ENCODE measurements around the gene EXOC6B.
"Not testable (repeated sequence)": the region's sequence is repeated elsewhere in the genome, so short reads cannot be mapped to it uniquely, and the experiment has no call there.

Gene EXOC6B

DNA sequence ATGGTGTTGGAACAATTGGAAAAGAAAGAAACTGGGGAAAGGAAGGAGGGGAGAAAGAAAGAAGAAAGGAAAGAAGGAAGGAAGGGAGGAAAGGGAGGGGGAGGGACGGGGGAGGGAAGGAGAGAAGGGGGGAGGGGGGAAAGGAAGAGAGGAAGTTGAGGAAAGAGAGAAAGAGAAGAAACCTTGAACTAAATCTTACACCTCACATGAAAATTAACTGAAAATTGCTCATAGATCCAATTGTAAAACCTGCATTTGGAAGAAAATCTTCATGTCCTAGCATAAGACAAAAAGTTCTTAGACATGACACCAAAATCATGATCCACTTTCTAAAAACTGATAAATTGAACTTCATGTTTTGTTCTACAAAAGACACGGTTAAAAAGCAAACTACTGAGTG lies 163.8 kb downstream of the EXOC6B start:
- H3K27ac Mint-ChIP-seq: no peak overlapping the region
- no peaks in the 10 kb centered on the region for H3K4me1 Mint-ChIP-seq
- no peak for ATAC-seq
- peaks cover 16 to 18% of the 10 kb centered on the region in 2 donors for H3K9me3 Mint-ChIP-seq
- H3K27me3 Mint-ChIP-seq: no peaks in the 10 kb centered on the region
- H3K4me3 Mint-ChIP-seq: no peak overlapping the region
- DNase-seq: no peak

DNA sequence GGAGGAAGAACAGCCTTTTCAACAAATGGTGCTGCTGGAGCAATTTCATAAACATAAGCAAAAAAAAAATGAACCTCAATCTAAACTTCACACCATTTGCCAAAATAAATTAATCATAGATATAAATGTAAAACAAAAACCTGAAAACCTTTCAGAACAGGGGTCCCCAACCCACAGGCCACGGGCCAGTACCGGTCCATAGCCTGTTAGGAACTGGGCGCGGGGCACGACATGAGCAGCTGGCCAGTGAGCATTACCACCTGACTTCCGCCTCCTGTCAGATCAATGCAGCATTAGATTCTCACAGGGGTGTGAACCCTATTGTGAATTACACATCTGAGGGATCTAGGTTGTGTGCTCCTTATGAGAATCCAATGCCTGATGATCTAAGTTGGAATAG lies 176.0 kb downstream of the EXOC6B start:
- no peak overlapping the region for H3K4me3 Mint-ChIP-seq
- no peaks in the 10 kb centered on the region for H3K27me3 Mint-ChIP-seq
- no peak overlapping the region for H3K27ac Mint-ChIP-seq

DNA sequence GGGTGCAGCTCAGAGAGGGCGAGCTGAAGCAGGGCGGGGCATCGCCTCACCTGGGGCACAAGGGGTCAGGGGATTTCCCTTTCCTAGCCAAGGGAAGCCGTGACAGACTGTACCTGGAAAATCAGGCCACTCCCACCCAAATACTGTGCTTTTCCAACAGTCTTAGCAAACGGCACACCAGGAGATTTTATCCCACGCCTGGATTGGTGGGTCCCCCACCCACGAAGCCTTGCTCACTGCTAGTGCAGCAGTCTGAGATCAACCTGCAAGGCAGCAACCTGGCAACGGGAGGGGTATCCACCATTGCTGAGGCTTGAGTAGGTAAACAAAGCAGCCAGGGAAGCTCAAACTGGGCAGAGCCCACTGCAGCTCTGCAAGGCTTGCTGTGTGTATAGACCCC lies 184.6 kb downstream of the EXOC6B start:
- ATAC-seq, H3K4me3 Mint-ChIP-seq, H3K4me1 Mint-ChIP-seq, DNase-seq, H3K27me3 Mint-ChIP-seq, H3K27ac Mint-ChIP-seq: not testable (repeated sequence)
- peaks cover 19 to 28% of the 10 kb centered on the region in 2 donors for H3K9me3 Mint-ChIP-seq

More for the DNA sequence above, 176.0 kb downstream of the EXOC6B start:
- DNase-seq: no peak
- H3K4me1 Mint-ChIP-seq: no peaks in the 10 kb centered on the region
- peaks cover 23 to 24% of the 10 kb centered on the region in 2 donors for H3K9me3 Mint-ChIP-seq
- no peak for ATAC-seq

DNA sequence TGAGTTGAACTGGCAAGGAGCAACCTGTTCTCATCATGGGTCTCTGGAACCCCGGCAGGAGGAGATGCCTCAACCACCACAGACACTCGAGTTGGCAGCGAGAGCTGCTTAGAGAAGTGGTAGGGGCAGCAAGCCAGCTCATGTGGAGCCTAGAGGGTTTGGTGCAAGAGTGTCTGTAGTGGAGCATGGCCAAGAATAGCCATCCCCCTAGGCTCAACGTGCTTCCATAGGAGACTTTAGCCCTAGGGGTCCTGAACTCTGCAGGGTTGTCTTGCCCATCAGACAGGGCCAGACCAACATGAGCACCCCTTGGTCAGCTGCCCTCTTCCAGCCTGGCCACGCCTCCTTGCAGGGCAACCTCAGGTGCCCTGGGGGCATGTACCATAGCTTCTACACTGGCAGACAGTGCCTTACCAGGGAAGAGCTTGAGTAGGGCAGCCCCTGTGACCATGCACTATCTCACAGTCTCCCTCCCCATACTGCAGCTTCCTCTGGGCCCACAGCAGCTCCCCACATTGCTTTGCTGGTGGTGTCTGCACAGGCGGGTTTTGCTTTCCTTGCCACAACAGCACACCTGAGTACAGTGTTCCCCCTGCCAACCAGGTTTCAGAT lies 187.1 kb downstream of the EXOC6B start:
- H3K4me1 Mint-ChIP-seq: no peaks in the 10 kb centered on the region
- H3K27ac Mint-ChIP-seq: peak overlapping the region in 1 of 2 donors; percentile 8
- peaks cover under 1 to 6% of the 10 kb centered on the region in 2 donors for H3K9me3 Mint-ChIP-seq
- H3K27me3 Mint-ChIP-seq: no peaks in the 10 kb centered on the region
- H3K4me3 Mint-ChIP-seq: no peak overlapping the region
- no peak for ATAC-seq
- no peak for DNase-seq

DNA sequence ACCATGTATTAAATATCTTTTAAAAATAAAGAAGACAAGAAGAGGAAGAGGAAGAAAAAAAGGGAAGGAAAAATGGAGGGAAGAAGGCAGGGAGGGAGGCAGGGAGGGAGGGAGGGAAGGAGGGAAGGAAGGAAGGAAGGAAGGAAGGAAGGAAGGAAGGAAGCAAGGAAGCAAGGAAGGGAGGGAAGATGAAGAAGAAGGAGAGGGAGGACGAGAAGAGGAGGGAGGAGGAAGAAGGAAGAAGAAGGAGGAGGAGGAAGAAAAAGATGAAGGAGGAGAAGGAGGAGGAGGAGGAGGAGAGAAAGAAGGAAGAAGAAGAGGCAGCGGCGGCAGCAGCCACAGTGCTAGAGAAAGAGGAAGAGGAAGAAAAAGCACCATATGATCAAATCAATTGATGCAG lies 189.6 kb downstream of the EXOC6B start:
- no peak overlapping the region for H3K4me3 Mint-ChIP-seq
- H3K9me3 Mint-ChIP-seq: peaks cover 0 to 5% of the 10 kb centered on the region in 2 donors
- no peak overlapping the region for H3K27ac Mint-ChIP-seq
- ATAC-seq: no peak
- DNase-seq: no peak
- H3K4me1 Mint-ChIP-seq: no peaks in the 10 kb centered on the region
- no peaks in the 10 kb centered on the region for H3K27me3 Mint-ChIP-seq

DNA sequence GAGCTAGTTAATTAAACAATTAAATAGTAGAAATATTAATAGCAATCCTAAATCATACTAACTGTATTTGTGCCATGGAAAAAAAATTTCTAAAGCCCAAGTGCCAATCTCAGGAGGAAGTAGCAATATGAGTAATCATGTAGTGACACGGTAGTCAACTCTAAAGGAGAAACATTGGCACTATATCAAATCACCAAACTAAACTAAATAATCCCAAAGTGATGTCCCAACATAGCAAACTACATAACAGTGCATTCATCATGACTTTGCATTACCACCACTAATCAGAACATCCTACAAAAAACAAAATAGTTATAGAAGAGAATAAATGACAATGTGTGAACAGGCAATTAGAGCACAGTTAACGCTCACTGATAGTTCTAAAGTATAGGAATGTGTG lies 195.1 kb downstream of the EXOC6B start:
- no peaks in the 10 kb centered on the region for H3K9me3 Mint-ChIP-seq
- no peak for ATAC-seq
- DNase-seq: no peak
- H3K27ac Mint-ChIP-seq: no peak overlapping the region
- no peak overlapping the region for H3K4me3 Mint-ChIP-seq
- H3K27me3 Mint-ChIP-seq: no peaks in the 10 kb centered on the region
- H3K4me1 Mint-ChIP-seq: no peaks in the 10 kb centered on the region

DNA sequence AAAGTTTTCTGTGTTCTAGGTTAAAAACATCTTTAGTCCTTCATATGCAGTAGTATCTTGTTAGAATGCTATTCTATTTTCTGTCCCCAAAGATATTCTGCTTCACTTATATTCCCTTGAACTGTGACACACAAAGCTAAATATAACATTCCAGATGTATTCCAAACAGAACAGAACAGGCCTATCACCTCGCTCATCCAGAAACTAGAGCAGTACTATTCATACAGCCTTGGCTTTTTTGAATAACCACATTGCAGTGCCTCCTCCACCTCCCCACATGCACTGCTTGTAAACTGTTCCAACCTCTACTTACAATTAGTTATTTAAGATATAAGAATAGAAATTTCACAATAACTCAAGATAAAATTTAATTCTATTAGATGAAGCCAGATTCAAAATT lies 196.8 kb downstream of the EXOC6B start:
- no peak overlapping the region for H3K27ac Mint-ChIP-seq
- no peaks in the 10 kb centered on the region for H3K27me3 Mint-ChIP-seq
- no peaks in the 10 kb centered on the region for H3K9me3 Mint-ChIP-seq
- H3K4me3 Mint-ChIP-seq: no peak overlapping the region
- no peak for ATAC-seq
- no peaks in the 10 kb centered on the region for H3K4me1 Mint-ChIP-seq
- DNase-seq: no peak

GRCh38 chr2:72627083-72627482 lies 198.8 kb downstream of the EXOC6B start:
- Mint-ChIP-seq H3K27ac (no peak overlapping the region), H3K4me3 (no peak overlapping the region), H3K4me1 (no peaks in the 10 kb centered on the region), H3K9me3 (no peaks in the 10 kb centered on the region), H3K27me3 (no peaks in the 10 kb centered on the region)
- no peak for DNase-seq
- no peak for ATAC-seq

GRCh38 chr2:72625366-72625765 lies 200.5 kb downstream of the EXOC6B start:
- no peak for DNase-seq

GRCh38 chr2:72623481-72623880 lies 202.4 kb downstream of the EXOC6B start:
- no peak overlapping the region for H3K4me3 Mint-ChIP-seq
- ATAC-seq (no peak), DNase-seq (no peak)
- no peaks in the 10 kb centered on the region for H3K27me3 Mint-ChIP-seq
- peaks cover 7 to 8% of the 10 kb centered on the region in 2 donors for H3K9me3 Mint-ChIP-seq
- no peaks in the 10 kb centered on the region for H3K4me1 Mint-ChIP-seq
- H3K27ac Mint-ChIP-seq: no peak overlapping the region

More at GRCh38 chr2:72625366-72625765, 200.5 kb downstream of the EXOC6B start:
- no peaks in the 10 kb centered on the region for H3K9me3 Mint-ChIP-seq
- H3K4me3 Mint-ChIP-seq: no peak overlapping the region
- no peaks in the 10 kb centered on the region for H3K4me1 Mint-ChIP-seq
- ATAC-seq: no peak
- no peaks in the 10 kb centered on the region for H3K27me3 Mint-ChIP-seq
- no peak overlapping the region for H3K27ac Mint-ChIP-seq

- peaks cover 13 to 16% of the 10 kb centered on the region in 2 donors for H3K9me3 Mint-ChIP-seq
- no peak for ATAC-seq
- H3K4me3 Mint-ChIP-seq: no peak overlapping the region
These were observed 206.2 kb downstream of the EXOC6B start for GRCh38 chr2:72619626-72620025.

GRCh38 chr2:72613931-72614330 lies 211.9 kb downstream of the EXOC6B start:
- DNase-seq (no peak), ATAC-seq (no peak)
- Mint-ChIP-seq H3K27me3 (no peaks in the 10 kb centered on the region), H3K4me3 (no peak overlapping the region), H3K27ac (no peak overlapping the region), H3K9me3 (peaks cover 9 to 13% of the 10 kb centered on the region in 2 donors), H3K4me1 (peaks cover 5% of the 10 kb centered on the region)

More at GRCh38 chr2:72619626-72620025, 206.2 kb downstream of the EXOC6B start:
- H3K27me3 Mint-ChIP-seq: no peaks in the 10 kb centered on the region
- H3K4me1 Mint-ChIP-seq: peaks cover 4% of the 10 kb centered on the region
- H3K27ac Mint-ChIP-seq: peak overlapping the region in 1 of 2 donors; percentile 57
- DNase-seq: no peak

DNA sequence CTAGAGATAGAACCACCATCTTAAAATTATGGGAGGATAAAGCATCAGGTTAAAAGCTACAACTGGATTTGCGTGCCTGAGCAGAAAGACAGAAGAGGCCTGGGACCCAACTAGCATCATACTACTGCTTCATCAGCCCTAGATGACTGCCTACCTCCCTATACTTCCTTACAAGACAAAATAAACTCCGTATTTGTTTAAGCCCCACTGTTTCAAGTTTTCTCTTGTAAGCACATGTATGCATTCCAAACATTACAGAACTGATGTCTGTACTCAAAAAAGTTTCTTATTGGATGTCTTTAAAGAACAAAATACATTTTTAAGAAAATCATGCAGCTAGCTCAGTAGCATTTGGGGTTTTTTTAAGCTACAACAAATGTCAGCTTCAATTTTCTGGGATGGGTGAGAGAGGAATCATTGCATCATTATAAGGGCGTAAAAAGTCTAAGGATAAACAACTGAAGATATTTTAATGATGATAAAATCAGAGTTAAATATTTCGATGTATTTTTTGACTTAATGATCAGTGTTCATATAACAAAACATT lies 213.1 kb downstream of the EXOC6B start:
- ATAC-seq (no peak), DNase-seq (no peak)
- Mint-ChIP-seq H3K9me3 (peaks cover 9 to 13% of the 10 kb centered on the region in 2 donors), H3K27me3 (no peaks in the 10 kb centered on the region), H3K27ac (no peak overlapping the region), H3K4me1 (peaks cover 5% of the 10 kb centered on the region), H3K4me3 (no peak overlapping the region)

DNA sequence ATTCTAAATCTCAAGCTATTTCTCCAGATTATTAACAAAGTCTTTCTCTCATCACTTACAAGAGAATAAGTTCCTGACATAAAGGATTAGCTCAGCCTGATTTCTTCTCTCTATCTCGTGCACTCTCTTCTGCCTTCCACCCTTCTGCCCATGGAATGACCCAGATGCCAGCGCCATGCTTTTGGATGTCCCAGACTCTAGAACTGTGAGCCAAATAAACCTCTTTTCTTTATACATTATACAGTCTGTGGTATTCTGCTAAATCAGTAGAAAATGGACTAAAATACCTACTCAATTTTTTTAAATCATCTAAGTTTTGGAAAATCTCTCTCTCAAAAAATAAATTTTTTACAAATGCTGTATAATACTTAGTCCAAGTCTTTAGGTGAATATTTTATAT lies 218.6 kb downstream of the EXOC6B start:
- H3K4me3 Mint-ChIP-seq: no peak overlapping the region
- no peak for ATAC-seq
- no peaks in the 10 kb centered on the region for H3K27me3 Mint-ChIP-seq
- no peak overlapping the region for H3K27ac Mint-ChIP-seq
- DNase-seq: no peak
- peaks cover 20% of the 10 kb centered on the region for H3K4me1 Mint-ChIP-seq
- H3K9me3 Mint-ChIP-seq: peaks cover 0 to 7% of the 10 kb centered on the region in 2 donors

DNA sequence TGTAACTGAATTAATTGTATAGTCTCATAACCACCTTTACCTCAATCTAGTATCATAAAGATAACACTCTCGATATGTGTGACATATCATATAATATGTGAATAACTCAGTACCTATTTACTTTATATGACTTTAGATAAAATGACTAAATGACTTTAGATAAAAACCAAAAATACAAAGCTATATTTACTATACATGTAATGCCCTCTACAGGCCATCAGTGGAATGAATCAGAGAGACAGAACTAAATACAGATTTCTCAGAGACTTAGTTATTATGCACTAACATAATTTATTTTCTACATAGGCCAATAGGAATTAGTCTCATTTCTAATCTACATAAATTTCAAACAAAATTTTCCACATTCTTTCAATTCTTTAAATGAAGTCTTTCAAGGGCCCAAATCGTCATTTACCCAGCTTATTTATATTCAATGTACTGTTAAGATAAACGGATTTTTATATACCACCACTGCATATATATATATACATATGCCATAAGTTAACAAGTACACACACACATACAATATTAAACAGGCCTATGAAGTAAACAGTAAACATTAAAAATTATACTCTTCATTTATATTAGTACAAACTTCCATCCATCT lies 219.9 kb downstream of the EXOC6B start:
- Mint-ChIP-seq H3K27me3 (no peaks in the 10 kb centered on the region), H3K27ac (no peak overlapping the region), H3K4me1 (peaks cover 20% of the 10 kb centered on the region), H3K4me3 (no peak overlapping the region), H3K9me3 (peaks cover 0 to 7% of the 10 kb centered on the region in 2 donors)
- DNase-seq (no peak), ATAC-seq (no peak)

DNA sequence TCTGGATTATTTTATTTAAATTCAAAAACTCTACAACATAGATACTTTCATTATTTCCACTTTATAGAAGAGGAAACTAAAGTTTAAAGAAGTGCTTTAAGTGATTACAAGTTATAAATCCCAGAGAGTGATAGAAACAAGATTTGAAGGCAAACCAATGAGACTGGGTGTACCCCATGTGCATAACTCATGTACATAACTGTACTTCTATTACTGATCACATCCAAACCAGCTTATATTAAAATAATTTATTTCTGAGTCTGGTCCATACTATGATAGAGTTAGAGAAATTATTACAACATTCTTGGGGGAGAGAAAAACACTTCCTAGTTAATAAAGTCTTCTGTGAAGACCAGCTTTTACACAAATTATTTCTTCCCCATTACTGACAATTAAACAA lies 221.4 kb downstream of the EXOC6B start:
- H3K27me3 Mint-ChIP-seq: no peaks in the 10 kb centered on the region
- peaks cover 20% of the 10 kb centered on the region for H3K4me1 Mint-ChIP-seq
- DNase-seq (no peak), ATAC-seq (no peak)
- peaks cover 0 to 7% of the 10 kb centered on the region in 2 donors for H3K9me3 Mint-ChIP-seq
- H3K27ac Mint-ChIP-seq: no peak overlapping the region
- H3K4me3 Mint-ChIP-seq: no peak overlapping the region

Data from stimulated activated naive CD8-positive, alpha-beta T cell treated with anti-CD3 and anti-CD28 coated beads, Interleukin-15, amount 100 ng/mL, for 72 hours (primary cell).